ENCODE data around the gene KHDRBS2. TPM values are rescaled to one million over a fixed set of nuclear protein-coding genes. Genes with fewer than 3 reads are reported as not detected.

KHDRBS2 gene
- total RNA-seq, 1 experiment from 2014 or later = 1.2 TPM

DNA sequence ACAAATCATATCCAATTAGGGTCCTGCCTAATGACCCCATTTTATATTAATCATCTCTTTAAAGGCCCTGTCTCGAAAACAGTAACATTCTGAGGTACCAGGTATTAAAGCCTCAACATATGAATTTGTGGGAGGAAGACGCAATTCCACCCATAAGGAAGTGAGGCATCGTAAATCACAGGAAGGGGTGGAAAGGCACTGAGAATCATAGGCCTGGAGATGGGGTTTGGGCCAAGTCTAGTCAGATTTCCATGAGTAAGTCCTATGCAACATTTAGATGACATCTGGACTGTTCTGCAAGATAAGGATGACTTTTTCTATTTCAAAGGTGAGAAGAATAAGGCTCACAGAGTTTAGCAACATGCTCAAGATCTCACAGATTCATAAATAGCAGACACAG is 534.0 kb downstream of the KHDRBS2 start:
- Mint-ChIP-seq H3K27ac (no peak overlapping the region), H3K27me3 (ENCODE audit: low read depth) (no peaks in the 10 kb centered on the region), H3K9me3 (peaks cover 35% of the 10 kb centered on the region), H3K36me3 (peaks cover 5% of the 10 kb centered on the region; the same call in 1 of the 2 replicates), H3K4me3 (no peak overlapping the region), H3K4me1 (0 out of 2 replicates have a peak, but pooled peaks cover 2% of the 10 kb centered on the region)
- ATAC-seq (no peak), DNase-seq (ENCODE audit: low spot score) (no peak)
- POLR2A ChIA-PET = no interaction called here
- CTCF ChIA-PET = no interaction called here
- TF ChIP-seq NFE2L1 (CRISPR knock-in tag; IDR thresholded peaks at IDR 0.05) (no peak), FOXP1 (CRISPR knock-in tag; IDR thresholded peaks at IDR 0.05; ENCODE audit: borderline replicate concordance) (no peak), JAZF1 (CRISPR knock-in tag; IDR thresholded peaks at IDR 0.05) (no peak), AR (CRISPR knock-in tag; IDR thresholded peaks at IDR 0.05) (no peak), ZNF416 (CRISPR knock-in tag; IDR thresholded peaks at IDR 0.05) (no peak), OVOL2 (CRISPR knock-in tag; IDR thresholded peaks at IDR 0.05; ENCODE audit: borderline replicate concordance) (no peak), IRF1 (CRISPR knock-in tag; IDR thresholded peaks at IDR 0.05) (no peak), NR1H2 (CRISPR knock-in tag; IDR thresholded peaks at IDR 0.05) (no peak), JUN (CRISPR knock-in tag; IDR thresholded peaks at IDR 0.05) (no peak), ZNF219 (CRISPR knock-in tag; IDR thresholded peaks at IDR 0.05; ENCODE audit: borderline replicate concordance) (no peak), PREB (CRISPR knock-in tag; IDR thresholded peaks at IDR 0.05; ENCODE audit: borderline replicate concordance) (no peak)
- TF ChIP-seq, protein P1, sequence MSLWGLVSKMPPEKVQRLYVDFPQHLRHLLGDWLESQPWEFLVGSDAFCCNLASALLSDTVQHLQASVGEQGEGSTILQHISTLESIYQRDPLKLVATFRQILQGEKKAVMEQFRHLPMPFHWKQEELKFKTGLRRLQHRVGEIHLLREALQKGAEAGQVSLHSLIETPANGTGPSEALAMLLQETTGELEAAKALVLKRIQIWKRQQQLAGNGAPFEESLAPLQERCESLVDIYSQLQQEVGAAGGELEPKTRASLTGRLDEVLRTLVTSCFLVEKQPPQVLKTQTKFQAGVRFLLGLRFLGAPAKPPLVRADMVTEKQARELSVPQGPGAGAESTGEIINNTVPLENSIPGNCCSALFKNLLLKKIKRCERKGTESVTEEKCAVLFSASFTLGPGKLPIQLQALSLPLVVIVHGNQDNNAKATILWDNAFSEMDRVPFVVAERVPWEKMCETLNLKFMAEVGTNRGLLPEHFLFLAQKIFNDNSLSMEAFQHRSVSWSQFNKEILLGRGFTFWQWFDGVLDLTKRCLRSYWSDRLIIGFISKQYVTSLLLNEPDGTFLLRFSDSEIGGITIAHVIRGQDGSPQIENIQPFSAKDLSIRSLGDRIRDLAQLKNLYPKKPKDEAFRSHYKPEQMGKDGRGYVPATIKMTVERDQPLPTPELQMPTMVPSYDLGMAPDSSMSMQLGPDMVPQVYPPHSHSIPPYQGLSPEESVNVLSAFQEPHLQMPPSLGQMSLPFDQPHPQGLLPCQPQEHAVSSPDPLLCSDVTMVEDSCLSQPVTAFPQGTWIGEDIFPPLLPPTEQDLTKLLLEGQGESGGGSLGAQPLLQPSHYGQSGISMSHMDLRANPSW (CRISPR knock-in tag; conservative IDR thresholded peaks at IDR 0.05; ENCODE audit: low read depth) = no peak
- TF ChIP-seq, protein P2, sequence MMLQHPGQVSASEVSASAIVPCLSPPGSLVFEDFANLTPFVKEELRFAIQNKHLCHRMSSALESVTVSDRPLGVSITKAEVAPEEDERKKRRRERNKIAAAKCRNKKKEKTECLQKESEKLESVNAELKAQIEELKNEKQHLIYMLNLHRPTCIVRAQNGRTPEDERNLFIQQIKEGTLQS (CRISPR knock-in tag; conservative IDR thresholded peaks at IDR 0.05) = no peak
- TF ChIP-seq, protein P3, sequence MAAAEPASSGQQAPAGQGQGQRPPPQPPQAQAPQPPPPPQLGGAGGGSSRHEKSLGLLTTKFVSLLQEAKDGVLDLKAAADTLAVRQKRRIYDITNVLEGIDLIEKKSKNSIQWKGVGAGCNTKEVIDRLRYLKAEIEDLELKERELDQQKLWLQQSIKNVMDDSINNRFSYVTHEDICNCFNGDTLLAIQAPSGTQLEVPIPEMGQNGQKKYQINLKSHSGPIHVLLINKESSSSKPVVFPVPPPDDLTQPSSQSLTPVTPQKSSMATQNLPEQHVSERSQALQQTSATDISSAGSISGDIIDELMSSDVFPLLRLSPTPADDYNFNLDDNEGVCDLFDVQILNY (CRISPR knock-in tag; IDR thresholded peaks at IDR 0.05) = no peak

DNA sequence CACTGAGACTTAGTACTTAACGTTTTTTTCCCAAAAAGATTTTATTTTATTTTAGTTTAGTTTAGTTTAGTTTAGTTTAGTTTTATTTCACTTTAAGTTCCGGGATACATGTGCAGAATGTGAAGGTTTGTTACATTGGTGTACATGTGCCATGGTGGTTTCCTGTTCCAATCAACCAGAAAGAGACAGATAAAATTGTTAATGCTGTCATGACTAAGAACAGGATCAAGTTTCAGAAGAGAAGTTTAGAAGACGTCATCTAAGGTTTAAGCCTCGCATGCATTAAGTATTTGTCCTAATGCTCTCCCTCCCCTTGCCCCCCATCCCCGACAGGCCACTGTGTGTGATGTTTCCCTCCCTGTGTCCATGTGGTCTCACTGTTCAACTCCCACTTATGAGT is 540.0 kb downstream of the KHDRBS2 start:
- Mint-ChIP-seq H3K36me3 (peaks cover 15% of the 10 kb centered on the region), H3K4me3 (no peak overlapping the region), H3K27ac (no peak overlapping the region), H3K9me3 (peaks cover 32% of the 10 kb centered on the region), H3K27me3 (ENCODE audit: low read depth) (no peaks in the 10 kb centered on the region), H3K4me1 (no peaks in the 10 kb centered on the region)
- ATAC-seq (no peak), DNase-seq (ENCODE audit: low spot score) (no peak)
- ChIA-PET POLR2A (no interaction called here), CTCF (no interaction called here)
- TF ChIP-seq GABPB1 (CRISPR knock-in tag; IDR thresholded peaks at IDR 0.05) (no peak), AFF4 (CRISPR knock-in tag; IDR thresholded peaks at IDR 0.05; ENCODE audit: borderline replicate concordance) (no peak), ZBTB21 (CRISPR knock-in tag; IDR thresholded peaks at IDR 0.05; ENCODE audit: borderline replicate concordance) (no peak)
- TF ChIP-seq, protein P1 (CRISPR knock-in tag; conservative IDR thresholded peaks at IDR 0.05; ENCODE audit: low read depth) = no peak
- TF ChIP-seq, protein P4, sequence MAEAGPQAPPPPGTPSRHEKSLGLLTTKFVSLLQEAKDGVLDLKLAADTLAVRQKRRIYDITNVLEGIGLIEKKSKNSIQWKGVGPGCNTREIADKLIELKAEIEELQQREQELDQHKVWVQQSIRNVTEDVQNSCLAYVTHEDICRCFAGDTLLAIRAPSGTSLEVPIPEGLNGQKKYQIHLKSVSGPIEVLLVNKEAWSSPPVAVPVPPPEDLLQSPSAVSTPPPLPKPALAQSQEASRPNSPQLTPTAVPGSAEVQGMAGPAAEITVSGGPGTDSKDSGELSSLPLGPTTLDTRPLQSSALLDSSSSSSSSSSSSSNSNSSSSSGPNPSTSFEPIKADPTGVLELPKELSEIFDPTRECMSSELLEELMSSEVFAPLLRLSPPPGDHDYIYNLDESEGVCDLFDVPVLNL (CRISPR knock-in tag; IDR thresholded peaks at IDR 0.05; ENCODE audit: borderline replicate concordance, low read depth) = no peak
